ENCODE results near the gene TRIM8. TPM values are rescaled to one million over a fixed set of nuclear protein-coding genes. Genes with fewer than 3 reads are reported as not detected.

TRIM8 gene
- total and polyA plus RNA-seq, 9 of the 15 experiments (the other 6 are each of a cell fraction or from before 2014, with no cell fraction given) = 1.7 to 26.0 (median 9.1) TPM

- no peak overlapping the region for H3K4me3 ChIP-seq
- BruUV-seq (replicated peaks) = no TSS peak
- peak overlapping the region in 1 of 2 experiments; percentile 26; a peak in 2 of 4 replicates for H3K9ac ChIP-seq (ENCODE audit: insufficient read depth in 1 of 2, low read depth in 2 of 2, low read length in 2 of 2)
- TF ChIP-seq ZFP36 (IDR thresholded peaks at IDR 0.05; ENCODE audit: low read depth, low read length, partially characterized antibody) (no peak), RBM14 (IDR thresholded peaks at IDR 0.05; ENCODE audit: borderline replicate concordance, insufficient read depth, low read depth, low read length) (no peak), SIX5 (IDR thresholded peaks at IDR 0.05; ENCODE audit: borderline replicate concordance in 1 of 2, insufficient read depth in 1 of 2, low read depth in 1 of 2, low read length in 2 of 2) (no peak), KLF6 (CRISPR knock-in tag; IDR thresholded peaks at IDR 0.05; ENCODE audit: borderline replicate concordance) (no peak), ZNF668 (CRISPR knock-in tag; IDR thresholded peaks at IDR 0.05) (no peak), FOXK1 (CRISPR knock-in tag; IDR thresholded peaks at IDR 0.05; ENCODE audit: borderline replicate concordance) (no peak), ZNF444 (CRISPR knock-in tag; IDR thresholded peaks at IDR 0.05) (no peak), ESRRA (IDR thresholded peaks at IDR 0.05; ENCODE audit: borderline replicate concordance, low read depth) (no peak), OTX1 (CRISPR knock-in tag; IDR thresholded peaks at IDR 0.05) (no peak), ZNF507 (tag; conservative IDR thresholded peaks at IDR 0.05) (no peak), ZNF511 (CRISPR knock-in tag; IDR thresholded peaks at IDR 0.05) (no peak), IFI16 (CRISPR knock-in tag; IDR thresholded peaks at IDR 0.05) (no peak), ZC3H8 (IDR thresholded peaks at IDR 0.05) (no peak), HOXB6 (CRISPR knock-in tag; IDR thresholded peaks at IDR 0.05; ENCODE audit: borderline replicate concordance) (no peak)
- TF ChIP-seq, protein P1, sequence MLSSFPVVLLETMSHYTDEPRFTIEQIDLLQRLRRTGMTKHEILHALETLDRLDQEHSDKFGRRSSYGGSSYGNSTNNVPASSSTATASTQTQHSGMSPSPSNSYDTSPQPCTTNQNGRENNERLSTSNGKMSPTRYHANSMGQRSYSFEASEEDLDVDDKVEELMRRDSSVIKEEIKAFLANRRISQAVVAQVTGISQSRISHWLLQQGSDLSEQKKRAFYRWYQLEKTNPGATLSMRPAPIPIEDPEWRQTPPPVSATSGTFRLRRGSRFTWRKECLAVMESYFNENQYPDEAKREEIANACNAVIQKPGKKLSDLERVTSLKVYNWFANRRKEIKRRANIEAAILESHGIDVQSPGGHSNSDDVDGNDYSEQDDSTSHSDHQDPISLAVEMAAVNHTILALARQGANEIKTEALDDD (IDR thresholded peaks at IDR 0.05) = no peak
- in situ Hi-C loops (cut with MboI) (no loop called here), intact Hi-C loops (cut with micrococcal nuclease) (no loop called here)
- FAIRE-seq (no peak), DNase-seq (ENCODE audit: extremely low read depth in 1 of 4, low spot score in 3 of 4) (no peak), ATAC-seq (no peak)
- 41% methylated on average over 5 of the region's 5 CpGs for WGBS (ENCODE audit: insufficient coverage, low coverage, missing lambda C conversion rate)
- H3K9me1 ChIP-seq (ENCODE audit: control insufficient read depth, insufficient read depth, low read length) = no peaks in the 10 kb centered on the region
- POLR2A ChIA-PET = interaction anchor here (1.2 kb wide), 1 partner anchor 14 kb away, joined by 5 read pairs; no protein-coding TSS in a partner anchor
- H2AFZ ChIP-seq (ENCODE audit: low read depth, low read length) = no peak overlapping the region
- H3K27ac ChIP-seq (ENCODE audit: extremely low read depth, low read depth, low read length) = no peak overlapping the region
- H3K4me2 ChIP-seq (ENCODE audit: insufficient read depth, low read length) = no peak overlapping the region
- peaks cover 0 to 7% of the 10 kb centered on the region in 2 experiments; a peak in 3 of 5 replicates for H3K4me1 ChIP-seq (replicated peaks in 1 of 2; ENCODE audit: control insufficient read depth in 2 of 2, insufficient read depth in 2 of 2, low read length in 2 of 2)
- CTCF ChIA-PET (ENCODE audit: low intra/inter-chr PET ratio) = no interaction called here
- no peaks in the 10 kb centered on the region for H3K27me3 ChIP-seq (ENCODE audit: control insufficient read depth in 2 of 2, insufficient read depth in 2 of 2, low read length in 2 of 2)
- H3K9me3 ChIP-seq (replicated peaks; ENCODE audit: control insufficient read depth, insufficient read depth, low read depth, low read length) = no peaks in the 10 kb centered on the region
- H3K36me3 ChIP-seq (ENCODE audit: control insufficient read depth, insufficient read depth, low read length) = 0 out of 3 replicates have a peak, but pooled peaks cover 3% of the 10 kb centered on the region
- no peaks in the 10 kb centered on the region for H3K79me2 ChIP-seq (ENCODE audit: control insufficient read depth, insufficient read depth, low read length)
- no peaks in the 10 kb centered on the region for H4K20me1 ChIP-seq (replicated peaks; ENCODE audit: control insufficient read depth, insufficient read depth, low read length)
Observed at GRCh38 chr10:102632394-102633111, 11.7 kb upstream of the TRIM8 start.
